GM18907 (cell line): ENCODE data around the gene CARD11.
A peak's percentile ranks its signal among the peaks of the same experiment; 100 is the strongest.

Experiments used
- ATAC-seq: cut with Tn5 transposase; IDR thresholded peaks from one replicate; pipeline ENCODE4 v1.9.1; 2021; ENCODE audit warnings: mild to moderate bottlenecking, moderate library complexity; ENCODE audit not compliant: unreplicated experiment

Gene CARD11

DNA sequence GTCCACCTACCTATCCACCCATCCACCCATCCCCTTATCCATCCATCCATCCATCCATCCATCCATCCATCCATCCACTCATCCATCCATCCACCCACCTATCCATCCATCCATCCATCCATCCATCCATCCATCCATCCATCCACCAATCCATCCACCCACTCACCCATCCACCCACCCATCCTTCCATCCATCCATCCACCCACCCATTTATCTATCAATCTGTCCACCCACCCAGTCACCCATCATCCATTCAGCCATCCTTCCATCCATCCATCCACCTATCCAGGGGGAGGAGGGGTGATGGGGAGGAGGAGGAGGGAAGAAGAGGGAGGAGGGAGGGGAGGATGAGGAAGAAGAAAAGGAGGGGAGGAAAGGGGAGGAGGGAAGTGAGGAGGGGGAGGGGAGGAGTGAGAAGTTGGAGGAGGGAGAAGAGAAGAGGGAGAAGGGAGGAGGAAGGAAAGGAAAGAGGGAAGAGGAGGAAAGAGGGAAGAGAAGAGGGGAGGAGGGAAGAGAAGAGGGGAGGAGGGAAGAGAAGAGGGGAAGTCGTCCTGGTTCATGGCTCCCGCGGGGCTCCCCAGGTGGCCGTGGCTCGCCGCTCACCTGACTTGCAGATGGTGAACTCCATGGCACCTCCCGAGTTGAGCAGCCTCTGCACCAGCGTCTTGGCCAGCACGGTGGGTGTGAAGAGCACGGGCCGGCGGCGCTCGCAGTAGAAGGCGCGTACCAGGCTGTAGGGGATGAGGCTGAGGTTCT lies 130.8 kb downstream of the CARD11 start:
- no peak for ATAC-seq

DNA sequence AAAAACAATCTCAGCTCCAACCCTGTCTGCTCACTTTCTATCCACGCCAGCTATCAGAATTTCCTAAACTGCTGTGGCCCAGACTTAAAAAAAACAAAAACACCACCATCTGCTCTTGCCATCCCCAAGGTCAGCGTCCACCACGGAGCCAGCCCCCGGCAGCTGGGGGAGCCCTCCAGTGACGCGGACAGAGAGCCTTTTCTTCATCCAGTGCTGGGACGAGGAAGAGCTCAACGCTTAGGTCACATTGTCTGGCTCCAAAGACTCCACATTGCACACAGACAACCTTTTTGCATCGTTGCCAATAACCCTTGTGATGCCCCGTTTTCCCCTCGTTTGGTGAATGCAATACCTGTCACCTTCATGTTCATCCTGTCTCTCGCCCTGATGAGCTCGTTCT lies 132.2 kb downstream of the CARD11 start:
- ATAC-seq, result no peak

GRCh38 chr7:2909471-2910039 lies 134.1 kb downstream of the CARD11 start:
- no peak for ATAC-seq

DNA sequence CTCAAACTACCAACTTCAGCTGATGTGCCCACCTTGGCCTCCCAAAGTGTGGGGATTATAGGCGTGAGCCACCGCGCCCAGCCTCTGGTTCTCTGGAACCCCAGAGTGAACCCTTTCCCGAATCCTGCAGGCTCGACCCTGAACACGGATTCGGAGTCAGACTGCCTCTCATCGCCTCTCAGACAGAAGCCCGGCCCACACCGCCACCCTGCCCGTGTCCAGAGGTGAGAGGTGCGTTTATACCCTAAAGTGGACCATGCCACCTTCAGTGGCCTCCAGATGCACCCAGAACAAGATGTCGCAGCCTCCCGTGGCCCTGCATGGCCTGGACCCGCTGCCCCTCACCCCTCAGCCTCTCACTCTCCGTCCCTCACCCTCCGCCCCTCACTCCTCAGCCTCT lies 134.6 kb downstream of the CARD11 start:
- ATAC-seq, result no peak

GRCh38 chr7:2908103-2908683 lies 135.5 kb downstream of the CARD11 start:
- ATAC-seq, result no peak

DNA sequence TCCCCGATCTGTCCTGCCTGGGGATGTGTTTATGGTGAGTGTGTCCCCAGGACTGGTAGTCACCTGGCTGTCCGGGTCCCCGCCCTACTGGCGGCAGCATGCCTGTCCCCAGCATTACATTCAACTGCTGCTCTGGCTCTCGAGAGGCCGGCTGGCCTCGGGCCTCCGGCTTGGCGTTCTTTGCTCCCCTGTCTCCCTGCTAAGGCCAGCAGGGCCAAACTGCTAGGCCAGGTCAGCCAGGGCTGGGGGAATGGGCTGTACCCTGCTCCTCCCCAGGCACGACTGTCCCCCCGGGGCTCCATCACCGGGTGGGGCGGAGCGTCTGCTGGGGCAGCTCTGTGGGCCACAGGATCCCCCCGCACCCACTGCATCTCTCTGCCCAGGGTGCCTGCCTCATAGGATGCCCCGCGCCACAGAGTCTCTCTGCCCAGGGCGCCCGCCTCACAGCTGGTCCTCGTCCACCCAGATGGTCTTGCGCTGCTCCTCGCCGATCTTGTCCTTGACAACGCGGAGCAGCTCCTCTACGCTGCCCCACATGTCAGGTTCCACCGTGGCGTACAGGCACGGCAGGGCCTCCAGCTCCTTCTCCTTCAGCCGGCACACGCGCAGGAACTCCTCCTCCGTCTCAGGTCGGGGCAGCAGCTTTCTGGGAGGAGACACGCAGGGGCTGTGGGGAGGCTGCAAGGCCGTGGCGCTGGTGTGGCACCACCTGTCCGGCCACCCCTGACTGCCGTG lies 137.3 kb downstream of the CARD11 start:
- ATAC-seq, result no peak

DNA sequence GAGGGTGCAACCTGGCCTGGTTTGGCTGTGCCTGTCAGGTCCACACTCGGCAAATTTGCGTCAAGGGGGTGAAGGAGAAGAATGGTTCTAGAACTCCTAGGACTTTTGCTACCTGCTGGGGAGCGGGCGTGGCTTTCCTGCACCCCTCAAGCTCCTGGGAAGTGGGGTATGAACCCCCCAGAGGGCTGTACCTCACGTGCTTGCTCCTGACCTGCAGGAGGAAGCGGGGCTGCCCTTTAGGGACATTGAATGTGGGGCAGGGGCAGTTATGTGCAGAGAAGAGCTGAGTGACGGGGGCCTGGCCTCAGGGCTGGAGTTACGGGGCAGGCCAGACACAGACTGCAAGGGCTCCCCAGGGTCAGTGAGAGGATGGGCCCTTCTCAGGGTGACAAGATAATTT lies 138.2 kb downstream of the CARD11 start:
- no peak for ATAC-seq

GRCh38 chr7:2905027-2905426 lies 138.6 kb downstream of the CARD11 start:
- ATAC-seq, result no peak

DNA sequence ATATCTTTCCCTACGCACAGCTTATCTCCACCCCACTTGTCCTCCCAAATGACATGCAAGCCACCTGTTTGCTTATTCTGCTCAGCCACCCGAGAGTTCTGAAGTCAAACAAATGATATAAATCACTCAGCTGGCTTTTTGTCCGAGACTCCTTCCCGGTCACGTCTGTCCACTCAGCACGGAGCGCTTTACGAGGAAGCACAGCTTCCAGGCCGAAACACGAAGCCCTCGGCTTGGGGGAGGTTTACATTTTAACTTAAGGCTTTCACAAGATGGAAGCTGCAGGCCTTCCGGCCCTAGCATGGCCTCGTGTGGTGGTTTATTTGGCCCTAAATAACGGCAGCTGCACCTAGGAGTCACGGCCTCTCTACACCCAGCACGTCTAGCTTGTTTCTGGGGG lies 139.5 kb downstream of the CARD11 start:
- no peak for ATAC-seq

- no peak for ATAC-seq
These were observed 139.9 kb downstream of the CARD11 start for GRCh38 chr7:2903682-2904162.

GRCh38 chr7:2897023-2897422 lies 146.6 kb downstream of the CARD11 start:
- ATAC-seq, result no peak

DNA sequence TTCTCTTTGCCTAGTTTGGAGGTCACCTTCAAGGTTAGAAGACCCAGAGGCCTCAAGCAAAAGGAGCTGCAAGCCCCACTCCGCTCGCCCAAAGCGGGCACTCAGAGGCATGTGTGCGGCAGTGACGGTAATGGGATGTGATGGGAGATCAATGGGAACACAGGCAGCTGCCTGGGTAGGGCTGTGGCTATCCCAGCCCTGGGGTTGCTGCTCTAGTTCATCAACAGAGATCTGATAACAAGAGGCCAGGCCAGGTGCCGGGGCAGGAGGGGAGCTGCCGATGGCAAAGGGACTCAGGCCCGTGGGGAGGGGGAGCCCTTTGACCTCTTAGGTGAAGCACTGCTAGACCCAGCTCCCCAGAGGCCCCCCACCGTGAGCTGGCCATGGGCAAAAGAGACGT lies 147.5 kb downstream of the CARD11 start:
- no peak for ATAC-seq

DNA sequence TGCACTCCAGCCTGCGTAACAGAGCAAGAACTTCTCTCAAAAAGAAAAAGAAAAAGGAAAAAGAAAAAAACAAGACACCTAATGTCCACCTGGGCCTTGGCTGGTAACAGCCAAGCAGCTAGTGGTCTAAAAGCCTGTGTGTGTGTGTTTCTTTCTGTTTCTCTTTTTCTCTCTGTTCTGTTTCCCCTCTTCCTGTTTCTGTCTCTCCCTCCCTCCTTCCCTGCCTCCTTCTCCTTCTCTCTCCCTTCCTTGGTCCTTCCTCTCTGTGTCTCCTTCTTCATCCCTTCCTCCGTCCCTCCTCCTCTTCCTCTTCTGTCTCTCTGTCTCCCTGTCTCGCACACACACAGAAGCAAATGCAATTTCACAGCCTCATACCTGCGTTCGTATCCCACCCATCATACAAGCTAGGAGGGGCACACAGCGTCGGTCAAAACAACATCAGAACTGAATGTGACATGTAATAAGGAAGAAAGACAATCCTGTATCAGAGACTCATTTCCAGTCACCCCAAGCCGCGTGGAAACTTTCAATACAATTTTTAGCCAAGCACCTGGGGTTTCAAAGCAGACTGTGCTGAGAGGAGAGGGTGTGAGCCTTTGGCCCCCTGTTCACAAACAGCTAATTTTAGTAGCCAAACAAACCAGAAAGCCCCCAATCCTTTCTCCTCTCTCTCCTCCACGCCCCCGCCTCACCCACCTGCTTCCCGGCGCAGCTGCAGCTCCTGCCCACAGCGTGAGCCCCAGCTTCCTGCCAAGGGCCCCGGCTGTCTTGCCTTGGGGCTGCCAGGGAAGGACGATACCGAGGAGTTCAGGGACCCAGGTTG lies 149.3 kb downstream of the CARD11 start:
- ATAC-seq, result peak; percentile 64

DNA sequence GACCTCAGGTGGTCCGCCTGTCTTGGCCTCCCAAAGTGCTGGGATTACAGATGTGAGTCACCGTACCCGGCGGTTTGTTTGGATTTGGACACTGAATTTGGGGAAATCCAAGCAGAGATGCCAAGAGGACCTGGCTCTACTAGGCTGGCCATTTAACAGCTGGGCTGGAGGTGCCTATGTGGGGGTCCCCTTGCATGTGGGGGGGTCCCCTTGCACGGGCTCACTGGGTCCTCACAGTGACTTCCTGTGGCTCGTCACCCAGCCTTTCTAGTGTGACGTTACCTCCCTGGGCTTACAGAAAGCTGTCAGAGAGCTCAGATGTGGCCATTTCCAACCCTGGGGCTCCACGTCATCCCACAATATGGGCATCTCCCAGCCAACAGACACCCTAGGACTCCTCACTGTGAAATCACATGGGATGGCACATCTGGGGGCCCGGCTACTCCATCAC lies 150.2 kb downstream of the CARD11 start:
- peak; percentile 30 for ATAC-seq

DNA sequence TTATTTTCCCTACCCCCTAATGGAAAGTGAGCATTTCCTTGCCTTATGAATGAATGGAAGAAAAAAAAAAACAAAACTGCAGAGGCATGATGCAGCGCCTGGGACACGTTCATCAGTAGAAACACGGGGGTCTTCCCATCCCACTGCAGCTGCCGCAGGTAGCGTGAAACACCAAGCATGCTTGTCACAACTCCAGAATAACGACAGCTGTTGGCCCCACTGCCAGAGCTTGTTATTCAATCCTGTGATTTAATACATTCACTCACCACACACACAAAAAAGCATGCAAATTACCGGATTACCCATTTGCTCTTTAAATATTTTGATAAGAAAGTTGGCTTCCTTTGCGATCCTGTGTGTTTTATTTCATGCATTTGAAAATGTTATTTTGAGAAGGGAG lies 151.1 kb downstream of the CARD11 start:
- ATAC-seq, result no peak

GRCh38 chr7:2887816-2888215 lies 155.9 kb downstream of the CARD11 start:
- no peak for ATAC-seq

GRCh38 chr7:2886900-2887299 lies 156.8 kb downstream of the CARD11 start:
- no peak for ATAC-seq

- ATAC-seq, result no peak
These were observed 157.3 kb downstream of the CARD11 start for GRCh38 chr7:2886391-2886790.

- no peak for ATAC-seq
These were observed 159.5 kb downstream of the CARD11 start for GRCh38 chr7:2884161-2884560.

- ATAC-seq, result no peak
These were observed 160.6 kb downstream of the CARD11 start for GRCh38 chr7:2883101-2883500.

- no peak for ATAC-seq
These were observed 161.6 kb downstream of the CARD11 start for GRCh38 chr7:2882111-2882510.
